Measurements from ENCODE around the gene AMH.

AMH gene

GRCh38 chr19:2282062-2282861 is 33.1 kb downstream of the AMH start, which contains the start of gene PEAK3:
PEAK3 (minus strand) TSS chr19:2282175; CDS start chr19:2280931, 1,244 bp downstream.
- Histone ChIP-seq H3K9me3 (ENCODE audit: insufficient read depth, low read depth, low read length) (no peaks in the 10 kb centered on the region), H3K4me2 (ENCODE audit: low read depth, low read length, poor library complexity, severe bottlenecking) (peak within 1 kb of the TSS; percentile 85), H3F3A (ENCODE audit: low read depth) (no peaks in the 10 kb centered on the region), H3K79me2 (ENCODE audit: insufficient read depth, low read length) (no peaks in the 10 kb centered on the region), H3K9me2 (replicated peaks; ENCODE audit: low read depth, low read length) (no peaks in the 10 kb centered on the region), H3K36me3 (ENCODE audit: insufficient read depth, low read length) (no peaks in the 10 kb centered on the region), H3K27me3 (ENCODE audit: insufficient read depth, low read length, poor library complexity, severe bottlenecking) (no peaks in the 10 kb centered on the region), H2AFZ (ENCODE audit: low read length) (peak within 1 kb of the TSS; percentile 71), H3K9ac (ENCODE audit: low read depth, low read length, poor library complexity, severe bottlenecking) (peak within 1 kb of the TSS; percentile 73), H4K20me1 (ENCODE audit: insufficient read depth, low read length, poor library complexity, severe bottlenecking) (no peaks in the 10 kb centered on the region), H3K4me3 (ENCODE audit: low read length, poor library complexity, severe bottlenecking) (peak within 1 kb of the TSS; percentile 74), H3K4me1 (ENCODE audit: insufficient read depth, low read length, poor library complexity, severe bottlenecking) (peaks cover 12% of the 10 kb centered on the region)
- TF ChIP-seq EZH2phosphoT487 (IDR thresholded peaks at IDR 0.05; ENCODE audit: borderline replicate concordance) (no peak), CTCF (conservative IDR thresholded peaks at IDR 0.05; ENCODE audit: low read length) (no peak)

GRCh38 chr19:2282862-2283237 is 33.7 kb downstream of the AMH start:
- Histone ChIP-seq H3K27me3 (ENCODE audit: insufficient read depth, low read length, poor library complexity, severe bottlenecking) (no peaks in the 10 kb centered on the region), H3K36me3 (ENCODE audit: insufficient read depth, low read length) (no peaks in the 10 kb centered on the region), H4K20me1 (ENCODE audit: insufficient read depth, low read length, poor library complexity, severe bottlenecking) (no peaks in the 10 kb centered on the region), H3K9me3 (ENCODE audit: insufficient read depth, low read depth, low read length) (no peaks in the 10 kb centered on the region), H3K79me2 (ENCODE audit: insufficient read depth, low read length) (no peaks in the 10 kb centered on the region), H3K4me3 (ENCODE audit: low read length, poor library complexity, severe bottlenecking) (no peak overlapping the region), H3K4me1 (ENCODE audit: insufficient read depth, low read length, poor library complexity, severe bottlenecking) (peaks cover 16% of the 10 kb centered on the region), H3K9me2 (replicated peaks; ENCODE audit: low read depth, low read length) (no peaks in the 10 kb centered on the region), H3K9ac (ENCODE audit: low read depth, low read length, poor library complexity, severe bottlenecking) (peak overlapping the region; percentile 73), H3F3A (ENCODE audit: low read depth) (no peaks in the 10 kb centered on the region), H2AFZ (ENCODE audit: low read length) (no peak overlapping the region), H3K4me2 (ENCODE audit: low read depth, low read length, poor library complexity, severe bottlenecking) (peak overlapping the region; percentile 85)
- TF ChIP-seq CTCF (conservative IDR thresholded peaks at IDR 0.05; ENCODE audit: low read length) (no peak), EZH2phosphoT487 (IDR thresholded peaks at IDR 0.05; ENCODE audit: borderline replicate concordance) (no peak)

- no peaks in the 10 kb centered on the region for H4K20me1 ChIP-seq (ENCODE audit: insufficient read depth, low read length, poor library complexity, severe bottlenecking)
- H3K4me2 ChIP-seq (ENCODE audit: low read depth, low read length, poor library complexity, severe bottlenecking): no peak overlapping the region
- H3K79me2 ChIP-seq (ENCODE audit: insufficient read depth, low read length): no peaks in the 10 kb centered on the region
- peaks cover 18% of the 10 kb centered on the region for H3K4me1 ChIP-seq (ENCODE audit: insufficient read depth, low read length, poor library complexity, severe bottlenecking)
- H3K9me3 ChIP-seq (ENCODE audit: insufficient read depth, low read depth, low read length): no peaks in the 10 kb centered on the region
- H3K4me3 ChIP-seq (ENCODE audit: low read length, poor library complexity, severe bottlenecking): no peak overlapping the region
- TF ChIP-seq EZH2phosphoT487 (IDR thresholded peaks at IDR 0.05; ENCODE audit: borderline replicate concordance) (no peak), CTCF (conservative IDR thresholded peaks at IDR 0.05; ENCODE audit: low read length) (no peak)
- no peaks in the 10 kb centered on the region for H3F3A ChIP-seq (ENCODE audit: low read depth)
- no peaks in the 10 kb centered on the region for H3K27me3 ChIP-seq (ENCODE audit: insufficient read depth, low read length, poor library complexity, severe bottlenecking)
- no peaks in the 10 kb centered on the region for H3K9me2 ChIP-seq (replicated peaks; ENCODE audit: low read depth, low read length)
- H3K36me3 ChIP-seq (ENCODE audit: insufficient read depth, low read length): no peaks in the 10 kb centered on the region
- H3K9ac ChIP-seq (ENCODE audit: low read depth, low read length, poor library complexity, severe bottlenecking): no peak overlapping the region
- H2AFZ ChIP-seq (ENCODE audit: low read length): no peak overlapping the region
Observed at GRCh38 chr19:2283835-2284507, 34.8 kb downstream of the AMH start.

Data from Loucy (cell line).